Activated naive CD4-positive, alpha-beta T cell treated with anti-CD3 and anti-CD28 coated beads, Interleukin-2, amount 10 ng/mL, durations not matched to agents 7 days and 5 days (primary cell): ENCODE results near the gene TARBP1.

Experiments
- CTCF ChIA-PET: fragments of 350-600 bp; sonication (Branson Sonifier 250); formaldehyde crosslinking; loops from one replicate; lab custom pipeline; 2021; ENCODE audit warnings: antibody characterized with exemption; lab: Charles Lee
- DNase-seq: peaks from one replicate; pipeline ENCODE4 v3.0.0-alpha.2; 2020
- H3K27ac Mint-ChIP-seq: one replicate; pipeline ENCODE4 v1.8.0; 2021; ENCODE audit warnings: mild to moderate bottlenecking, moderate library complexity, mixed read lengths
- H3K27me3 Mint-ChIP-seq: one replicate; pipeline ENCODE4 v1.8.0; 2021; ENCODE audit warnings: mild to moderate bottlenecking, mixed read lengths
- H3K36me3 Mint-ChIP-seq: one replicate; pipeline ENCODE4 v1.8.0; 2021; ENCODE audit warnings: mixed read lengths
- H3K4me1 Mint-ChIP-seq: one replicate; pipeline ENCODE4 v1.8.0; 2021; ENCODE audit warnings: mixed read lengths
- H3K4me3 Mint-ChIP-seq: one replicate; pipeline ENCODE4 v1.8.0; 2021; ENCODE audit warnings: mild to moderate bottlenecking, moderate library complexity, mixed read lengths
- H3K9me3 Mint-ChIP-seq: one replicate; pipeline ENCODE4 v1.8.0; 2021; ENCODE audit warnings: mixed read lengths

Gene TARBP1

DNA sequence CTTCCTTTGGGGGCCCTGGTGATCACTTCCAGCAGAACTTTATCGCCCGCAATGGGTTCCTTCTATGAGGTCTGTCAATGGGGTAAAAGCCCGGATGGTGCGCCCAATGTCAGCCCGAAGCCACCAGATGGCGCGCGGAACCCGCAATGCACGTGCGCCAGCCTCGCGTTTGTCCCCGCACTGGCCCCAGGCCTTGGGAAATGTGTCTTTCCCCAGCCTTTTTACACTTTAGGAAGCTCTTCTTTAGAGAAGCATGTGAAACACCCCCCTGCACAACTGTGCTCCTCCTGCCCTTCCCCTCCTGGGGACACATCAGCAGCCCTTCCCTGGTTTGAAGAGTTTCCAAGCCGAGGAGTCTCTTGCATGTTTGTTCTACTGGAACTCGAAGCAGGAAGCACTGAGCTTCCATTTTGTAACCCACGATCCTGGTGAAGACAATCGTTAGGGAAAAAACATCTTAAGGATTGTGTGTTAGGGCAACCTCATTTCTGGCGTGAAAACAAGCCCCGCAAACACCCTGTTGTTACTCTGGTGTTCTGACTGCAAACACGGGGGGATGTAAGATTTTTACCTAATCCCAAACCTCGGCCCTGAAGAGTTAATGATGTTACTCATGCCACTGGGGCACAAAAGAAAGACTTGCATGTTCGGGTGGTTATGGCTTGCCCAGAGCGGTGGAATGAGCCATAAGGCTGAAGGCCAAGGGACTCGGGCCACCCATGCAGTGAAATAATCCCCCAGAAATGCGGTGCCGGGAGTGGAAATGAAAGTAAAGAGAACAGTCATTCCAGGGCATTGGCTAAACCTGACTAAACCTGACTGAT is 20.4 kb upstream of the TARBP1 start:
- H3K36me3 Mint-ChIP-seq: no peaks in the 10 kb centered on the region
- CTCF ChIA-PET: interaction anchor here (0.6 to 4.3 kb wide), 30 partner anchors 10 to 594 kb away, joined by 3 to 50 read pairs (median 5); no protein-coding TSS in a partner anchor
- peaks cover 42% of the 10 kb centered on the region for H3K4me1 Mint-ChIP-seq
- DNase-seq: peak; percentile 88
- no peak overlapping the region for H3K4me3 Mint-ChIP-seq
- no peaks in the 10 kb centered on the region for H3K9me3 Mint-ChIP-seq
- H3K27me3 Mint-ChIP-seq: peaks cover 13% of the 10 kb centered on the region
- peak overlapping the region; percentile 61 for H3K27ac Mint-ChIP-seq

DNA sequence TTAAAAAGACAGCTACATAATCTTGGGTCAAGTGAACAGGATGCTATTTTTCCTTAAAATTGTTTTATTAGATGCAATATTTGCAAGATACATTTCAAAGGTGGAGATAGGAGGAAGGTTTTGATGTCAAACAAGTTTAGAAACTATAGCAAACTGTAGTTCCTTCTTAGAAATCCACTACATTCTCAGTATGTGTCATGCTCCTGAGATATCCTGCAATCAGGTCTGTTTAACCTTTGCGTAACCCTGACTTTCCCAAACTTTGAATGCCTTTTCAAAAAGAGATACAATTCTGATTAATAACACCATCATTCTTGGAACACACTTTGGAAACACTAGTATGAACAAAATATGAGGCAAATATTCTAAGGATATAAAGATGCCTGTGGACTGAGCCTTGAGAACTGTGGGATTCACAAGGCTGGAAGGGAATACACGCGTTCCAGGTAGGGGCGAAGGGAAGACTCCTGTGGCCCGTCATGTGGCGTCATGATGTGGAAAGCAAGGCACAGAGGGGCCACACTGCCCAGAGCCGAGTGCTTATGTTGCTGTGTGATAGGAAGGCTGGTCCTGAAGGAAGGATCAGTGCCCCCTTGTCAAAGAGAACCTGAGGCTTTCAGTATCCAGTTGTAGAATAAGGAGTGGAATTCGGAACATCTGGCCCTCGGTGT is 19.6 kb upstream of the TARBP1 start:
- H3K27ac Mint-ChIP-seq: peak overlapping the region; percentile 61
- DNase-seq: no peak
- CTCF ChIA-PET: interaction anchor here (0.5 to 4.3 kb wide), 22 partner anchors 9 to 595 kb away, joined by 3 to 50 read pairs (median 5); no protein-coding TSS in a partner anchor
- no peaks in the 10 kb centered on the region for H3K9me3 Mint-ChIP-seq
- peaks cover 42% of the 10 kb centered on the region for H3K4me1 Mint-ChIP-seq
- H3K36me3 Mint-ChIP-seq: no peaks in the 10 kb centered on the region
- H3K4me3 Mint-ChIP-seq: no peak overlapping the region
- peaks cover 13% of the 10 kb centered on the region for H3K27me3 Mint-ChIP-seq

DNA sequence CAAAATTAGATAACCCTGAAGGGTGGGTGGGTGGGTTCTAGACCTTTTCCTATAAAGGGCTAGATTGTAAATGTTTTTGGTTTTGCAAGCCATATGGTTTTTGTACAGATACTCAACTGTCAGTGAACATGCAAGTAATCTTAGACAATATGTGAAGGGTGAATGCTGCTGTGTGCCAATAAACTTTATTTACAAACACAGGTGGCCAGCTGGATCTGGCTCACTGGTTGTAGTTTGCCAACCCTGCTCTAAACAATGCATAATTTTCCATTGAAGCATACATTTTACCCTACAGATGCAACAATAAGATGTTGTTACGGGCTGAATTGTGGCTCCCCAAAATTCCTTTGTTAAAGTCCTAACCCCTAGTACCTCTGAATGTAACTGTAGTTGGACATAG is 18.6 kb upstream of the TARBP1 start:
- peaks cover 42% of the 10 kb centered on the region for H3K4me1 Mint-ChIP-seq
- CTCF ChIA-PET: interaction anchor here (0.5 to 4.3 kb wide), 5 partner anchors 8 to 817 kb away, joined by 3 to 50 read pairs (median 3); no protein-coding TSS in a partner anchor
- no peak overlapping the region for H3K27ac Mint-ChIP-seq
- H3K4me3 Mint-ChIP-seq: no peak overlapping the region
- H3K9me3 Mint-ChIP-seq: no peaks in the 10 kb centered on the region
- peaks cover 13% of the 10 kb centered on the region for H3K27me3 Mint-ChIP-seq
- H3K36me3 Mint-ChIP-seq: no peaks in the 10 kb centered on the region
- DNase-seq: no peak

DNA sequence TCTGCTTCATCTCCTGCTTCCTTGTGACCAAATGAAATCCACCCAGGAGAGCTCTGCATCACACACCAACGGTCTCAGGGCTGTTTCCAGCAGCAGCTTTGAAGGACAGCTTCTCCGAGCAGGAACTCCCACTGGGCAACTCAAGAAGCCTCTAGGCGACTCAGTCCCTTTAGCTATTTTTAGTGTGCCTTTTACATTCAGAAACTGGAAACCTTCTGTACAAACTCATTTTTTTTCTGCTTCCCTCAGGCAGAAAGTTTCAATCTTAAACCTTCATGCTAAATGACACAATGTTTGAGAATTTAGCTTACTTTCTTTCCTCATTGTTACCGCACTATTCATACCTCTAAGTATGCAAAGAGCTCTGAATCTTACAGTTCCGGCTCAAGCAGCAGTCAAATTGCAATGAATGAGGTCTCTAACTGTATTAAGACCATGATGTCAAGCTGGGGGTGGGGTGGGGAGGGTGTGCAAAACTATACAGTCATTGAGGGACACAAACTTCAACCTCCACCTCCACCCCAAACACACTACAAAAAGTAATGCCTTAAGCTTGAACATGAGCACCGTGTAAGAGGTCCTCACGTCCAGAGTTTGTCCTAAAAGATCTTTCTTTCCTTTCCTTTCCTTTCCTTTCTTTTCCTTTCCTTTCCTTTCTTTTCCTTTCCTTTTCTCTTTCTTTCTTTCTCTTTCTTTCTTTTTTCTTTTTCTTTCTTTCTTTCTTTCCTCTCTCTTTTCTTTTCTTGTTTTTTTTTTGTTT is 16.4 kb upstream of the TARBP1 start:
- Mint-ChIP-seq H3K27ac (peak overlapping the region; percentile 49), H3K36me3 (no peaks in the 10 kb centered on the region), H3K27me3 (peaks cover 13% of the 10 kb centered on the region), H3K4me1 (peaks cover 43% of the 10 kb centered on the region), H3K9me3 (no peaks in the 10 kb centered on the region), H3K4me3 (no peak overlapping the region)
- no peak for DNase-seq
- CTCF ChIA-PET: interaction anchor here (0.6 to 2.2 kb wide), 8 partner anchors 8 to 588 kb away, joined by 3 to 14 read pairs (median 4); no protein-coding TSS in a partner anchor

DNA sequence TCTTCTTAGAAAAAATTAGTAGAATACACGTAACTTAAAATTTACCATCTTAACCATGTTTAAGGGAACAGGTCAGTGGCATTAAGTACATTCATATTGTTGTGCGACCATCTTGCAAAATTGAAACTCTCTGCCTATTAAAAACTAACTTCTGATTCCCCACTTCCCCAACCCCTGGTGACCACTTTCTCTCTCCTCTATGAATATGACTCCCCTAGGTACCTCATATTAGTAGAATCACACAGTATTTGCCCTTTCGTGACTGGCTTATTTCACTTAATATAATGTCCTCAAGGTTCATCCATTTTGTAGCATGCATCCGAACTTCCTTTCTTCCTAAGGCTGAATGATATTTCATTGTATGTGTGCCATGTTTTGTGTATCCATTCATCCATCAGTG is 15.1 kb upstream of the TARBP1 start:
- H3K36me3 Mint-ChIP-seq: no peaks in the 10 kb centered on the region
- peaks cover 13% of the 10 kb centered on the region for H3K27me3 Mint-ChIP-seq
- DNase-seq: no peak
- H3K4me3 Mint-ChIP-seq: no peak overlapping the region
- H3K27ac Mint-ChIP-seq: no peak overlapping the region
- no peaks in the 10 kb centered on the region for H3K9me3 Mint-ChIP-seq
- CTCF ChIA-PET: no interaction called here
- H3K4me1 Mint-ChIP-seq: peaks cover 32% of the 10 kb centered on the region

DNA sequence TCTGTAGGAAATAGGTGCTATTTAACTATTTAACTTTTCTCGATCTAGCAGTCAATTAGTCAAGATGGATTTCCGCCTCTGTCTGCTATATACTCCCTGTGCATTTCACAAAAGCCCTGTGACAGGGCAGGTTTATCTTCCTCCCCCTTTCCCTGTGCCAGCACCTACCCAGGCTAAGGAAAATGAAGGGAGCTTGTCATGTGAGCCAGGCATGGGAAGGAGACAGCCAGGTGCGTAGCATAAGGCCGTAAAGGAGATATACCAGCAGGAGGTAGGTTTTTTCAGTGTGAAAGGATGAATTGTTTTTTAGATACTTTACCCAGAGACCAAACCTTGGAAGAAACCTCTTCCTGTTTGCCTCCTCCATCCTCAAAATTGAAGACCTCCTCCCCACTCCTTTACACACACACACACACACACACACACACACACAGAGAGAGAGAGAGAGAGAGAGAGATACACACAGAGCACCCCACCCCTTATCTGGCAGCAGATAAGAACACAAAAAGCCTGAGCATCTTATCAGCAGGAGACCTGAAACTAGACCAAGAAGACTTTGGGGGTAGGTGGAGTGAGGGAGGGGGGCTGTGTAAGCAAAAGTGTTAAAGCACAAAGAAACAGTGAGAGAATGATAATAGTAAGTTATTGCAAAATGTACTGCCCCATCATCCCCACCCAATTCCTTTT is 12.0 kb upstream of the TARBP1 start:
- Mint-ChIP-seq H3K4me1 (peaks cover 43% of the 10 kb centered on the region), H3K27ac (peak overlapping the region; percentile 62), H3K9me3 (no peaks in the 10 kb centered on the region), H3K27me3 (peaks cover 9% of the 10 kb centered on the region), H3K4me3 (no peak overlapping the region), H3K36me3 (no peaks in the 10 kb centered on the region)
- CTCF ChIA-PET: interaction anchor here (0.6 to 1.6 kb wide), 2 partner anchors 10 to 124 kb away, joined by 3 to 4 read pairs; no protein-coding TSS in a partner anchor
- DNase-seq: no peak

DNA sequence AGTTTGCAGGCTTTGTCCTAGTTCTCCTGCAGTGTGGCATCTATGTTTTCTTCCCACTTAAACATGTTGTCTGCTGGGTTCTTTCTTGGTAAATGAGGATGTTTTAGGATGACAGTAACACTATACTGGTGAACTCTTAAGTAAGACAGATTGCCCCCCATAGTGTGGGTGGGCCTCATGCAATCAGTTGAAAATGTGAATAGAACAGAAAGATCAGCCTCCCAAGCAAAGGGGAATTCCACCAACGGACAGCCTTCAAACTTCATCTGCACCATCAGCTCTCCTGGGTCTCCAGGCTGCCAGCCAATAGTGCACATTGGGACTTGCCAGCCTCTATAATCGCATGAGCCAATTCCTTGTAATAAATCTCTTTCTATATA is 10.7 kb upstream of the TARBP1 start:
- no peak for DNase-seq
- CTCF ChIA-PET: interaction anchor here (0.8 to 1.8 kb wide), 7 partner anchors 8 to 604 kb away, joined by 3 to 5 read pairs (median 3); no protein-coding TSS in a partner anchor
- no peak overlapping the region for H3K4me3 Mint-ChIP-seq
- no peaks in the 10 kb centered on the region for H3K36me3 Mint-ChIP-seq
- H3K9me3 Mint-ChIP-seq: no peaks in the 10 kb centered on the region
- H3K27me3 Mint-ChIP-seq: peaks cover 7% of the 10 kb centered on the region
- H3K4me1 Mint-ChIP-seq: peaks cover 38% of the 10 kb centered on the region
- H3K27ac Mint-ChIP-seq: no peak overlapping the region

DNA sequence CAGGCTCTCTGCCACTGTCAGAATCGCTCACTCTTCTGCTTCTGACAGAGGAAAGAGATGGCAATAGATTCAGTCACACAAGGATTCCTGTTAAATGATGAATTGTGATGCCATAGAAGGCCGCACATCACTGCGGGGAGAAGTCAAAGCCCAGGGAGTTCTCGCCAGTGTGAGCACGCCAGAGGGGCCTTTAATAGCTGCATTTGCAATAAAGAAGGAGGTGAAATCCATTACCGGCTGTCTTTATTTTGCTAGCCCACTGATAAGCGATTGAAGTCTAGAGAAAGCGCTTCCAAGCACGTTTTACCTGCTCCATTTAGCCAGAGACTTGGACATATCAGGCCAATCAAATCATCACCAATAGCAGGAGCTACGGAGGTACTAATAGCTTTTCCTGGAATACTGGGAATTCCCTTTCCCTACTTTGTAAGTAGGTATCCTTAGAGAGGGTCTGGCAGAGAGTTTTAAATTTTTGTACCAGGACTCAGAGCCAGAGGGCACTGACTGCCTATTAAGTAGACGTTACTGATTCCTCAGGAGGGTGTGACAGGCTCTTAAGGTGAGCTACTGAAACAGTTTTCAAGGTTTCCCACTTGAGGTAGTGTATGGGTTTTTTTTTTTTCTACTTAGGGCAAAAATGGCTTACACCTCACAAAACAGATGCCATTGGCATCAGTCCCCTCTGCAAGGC is 10.2 kb upstream of the TARBP1 start:
- no peak for DNase-seq
- Mint-ChIP-seq H3K9me3 (no peaks in the 10 kb centered on the region), H3K4me1 (peaks cover 38% of the 10 kb centered on the region), H3K36me3 (no peaks in the 10 kb centered on the region), H3K27ac (no peak overlapping the region), H3K4me3 (no peak overlapping the region), H3K27me3 (peaks cover 7% of the 10 kb centered on the region)
- CTCF ChIA-PET: interaction anchor here (0.8 to 3.2 kb wide), 8 partner anchors 9 to 604 kb away, joined by 3 to 17 read pairs (median 4); no protein-coding TSS in a partner anchor

DNA sequence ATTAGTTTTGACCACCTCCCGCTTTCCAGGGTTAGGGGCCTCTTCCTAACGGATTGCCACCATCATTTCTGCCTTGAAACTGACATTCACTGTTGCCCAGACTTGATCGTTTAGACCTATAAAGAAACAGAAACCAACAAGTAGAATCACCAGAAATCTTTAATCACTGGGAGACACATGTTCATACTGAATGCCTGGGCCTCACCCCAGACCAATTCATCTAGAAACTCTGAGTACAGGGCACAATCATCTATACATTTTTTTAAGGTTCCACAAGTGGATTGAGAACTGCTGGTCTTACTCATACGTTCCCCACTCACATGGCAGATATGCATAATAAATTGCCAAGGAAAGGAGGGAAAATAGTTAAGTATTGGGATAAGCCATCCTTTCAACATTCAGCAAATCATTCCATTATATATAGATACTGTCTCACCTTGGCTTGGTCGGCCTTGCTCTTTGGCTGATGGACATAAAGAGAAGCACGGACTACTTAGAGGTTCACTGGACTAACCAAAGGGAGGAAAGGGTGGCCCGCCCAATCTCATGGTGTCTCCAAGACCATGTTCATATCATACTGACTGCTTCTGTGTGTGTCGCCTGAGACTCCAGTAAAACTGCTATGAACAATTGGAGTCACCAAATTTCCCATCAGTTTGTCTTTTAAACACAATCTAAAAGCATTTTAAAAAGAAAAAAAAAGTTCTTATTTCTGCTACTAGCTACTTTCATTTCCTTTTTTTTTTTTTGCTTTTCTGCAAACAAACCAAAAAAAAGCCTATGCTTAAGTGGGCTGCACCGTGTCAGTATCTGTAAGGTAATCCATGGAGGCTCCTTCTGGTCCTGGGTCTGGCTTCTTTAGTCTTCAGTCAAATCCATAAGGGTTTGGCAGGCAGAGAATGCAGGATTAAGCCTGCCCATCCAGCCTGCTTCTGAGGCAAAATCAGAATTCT is 9.4 kb upstream of the TARBP1 start:
- H3K27me3 Mint-ChIP-seq: peaks cover 14% of the 10 kb centered on the region
- no peaks in the 10 kb centered on the region for H3K9me3 Mint-ChIP-seq
- H3K36me3 Mint-ChIP-seq: no peaks in the 10 kb centered on the region
- DNase-seq: no peak
- peaks cover 38% of the 10 kb centered on the region for H3K4me1 Mint-ChIP-seq
- no peak overlapping the region for H3K4me3 Mint-ChIP-seq
- peak overlapping the region; percentile 13 for H3K27ac Mint-ChIP-seq
- CTCF ChIA-PET: interaction anchor here (0.8 to 3.5 kb wide), 23 partner anchors 9 to 1015 kb away, joined by 3 to 25 read pairs (median 5); partner anchors contain the start of gene TARBP1

DNA sequence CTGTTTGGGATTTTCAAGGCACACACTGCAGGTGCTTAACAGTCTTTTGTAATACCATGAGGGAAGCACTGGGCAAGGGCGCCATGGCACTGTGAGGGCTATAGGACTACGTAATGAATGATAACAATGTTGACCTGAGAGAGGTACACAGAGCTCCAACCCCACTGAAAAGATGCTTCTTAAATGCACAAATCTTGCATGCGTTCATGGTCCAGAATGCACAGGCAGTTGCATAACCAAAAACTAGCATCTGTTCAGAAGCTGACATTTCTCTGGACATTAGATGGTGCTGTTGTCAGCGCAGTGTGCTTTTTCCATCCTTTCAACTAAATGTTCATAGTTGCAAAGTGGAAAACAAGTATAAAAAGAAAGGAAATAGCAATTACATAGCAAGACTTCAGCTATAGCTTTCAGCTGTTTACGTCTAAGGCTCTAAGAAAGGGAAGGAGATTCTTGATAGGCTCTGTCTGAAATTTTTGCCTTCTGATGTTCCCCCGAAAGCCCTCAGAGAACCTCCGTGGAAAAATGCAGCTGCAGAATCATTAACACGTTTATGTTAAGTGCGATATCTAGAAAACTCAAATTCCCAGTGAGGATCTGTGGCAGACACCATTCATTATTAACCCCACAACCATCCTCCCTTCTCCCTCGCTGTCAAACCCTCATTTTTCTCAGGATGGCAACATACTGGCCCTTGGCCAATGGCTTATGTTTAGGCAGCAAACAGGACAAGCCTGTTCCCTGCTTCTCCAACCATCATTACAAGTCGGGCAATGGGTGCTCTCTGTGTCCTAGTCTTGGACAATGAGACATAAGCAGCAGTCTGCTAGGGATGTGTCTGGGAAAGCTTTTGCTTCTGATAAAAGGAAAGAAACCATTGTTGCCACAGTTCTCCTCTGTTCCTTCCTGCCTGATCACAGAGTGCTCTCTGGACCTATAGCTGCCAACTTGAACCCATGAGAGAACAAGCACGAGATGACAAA is 8.2 kb upstream of the TARBP1 start:
- H3K4me1 Mint-ChIP-seq: peaks cover 38% of the 10 kb centered on the region
- H3K9me3 Mint-ChIP-seq: no peaks in the 10 kb centered on the region
- H3K4me3 Mint-ChIP-seq: no peak overlapping the region
- peaks cover 26% of the 10 kb centered on the region for H3K27me3 Mint-ChIP-seq
- H3K27ac Mint-ChIP-seq: peak overlapping the region; percentile 70
- no peaks in the 10 kb centered on the region for H3K36me3 Mint-ChIP-seq
- CTCF ChIA-PET: interaction anchor here (0.6 to 3.5 kb wide), 38 partner anchors 8 to 1141 kb away, joined by 3 to 25 read pairs (median 4); partner anchors contain the start of genes COA6 and TARBP1
- peak; percentile 60 for DNase-seq
